H9 (cell line): ENCODE data around the gene SORCS2. TPM values are rescaled to one million over a fixed set of nuclear protein-coding genes. Genes with fewer than 3 reads are reported as not detected.

Experiments
- DNase-seq: peaks from one replicate; pipeline ENCODE4 v3.0.0-alpha.2; 2017
- H2AFZ ChIP-seq: one replicate; pipeline ENCODE4 v1.6.1; 2013; ENCODE audit warnings: mild to moderate bottlenecking, low read length, control low read depth, moderate library complexity
- H2AK5ac ChIP-seq: 2 replicates; pipeline ENCODE4 v1.6.1; 2013; ENCODE audit warnings: low read length, control low read depth, mixed read lengths; ENCODE audit not compliant: insufficient read length
- H2BK120ac ChIP-seq: one replicate; pipeline ENCODE4 v1.6.1; 2013; ENCODE audit warnings: low read depth, mild to moderate bottlenecking, low read length, control low read depth, inconsistent platforms; ENCODE audit not compliant: poor library complexity, severe bottlenecking
- H2BK12ac ChIP-seq: 2 replicates; pipeline ENCODE4 v1.6.1; 2013; ENCODE audit warnings: low read length, control low read depth, mixed read lengths, low read depth; ENCODE audit not compliant: insufficient read length
- H2BK15ac ChIP-seq: 2 replicates; pipeline ENCODE4 v1.6.1; 2013; ENCODE audit warnings: low read depth, low read length, control low read depth
- H2BK20ac ChIP-seq: one replicate; pipeline ENCODE4 v1.6.1; 2013; ENCODE audit warnings: low read depth, mild to moderate bottlenecking, low read length, control low read depth, inconsistent platforms; ENCODE audit not compliant: poor library complexity, severe bottlenecking
- H2BK5ac ChIP-seq: 2 replicates; pipeline ENCODE4 v1.6.1; 2013; ENCODE audit warnings: low read length, control low read depth, mixed read lengths; ENCODE audit not compliant: insufficient read length
- H3K14ac ChIP-seq: 2 replicates; pipeline ENCODE4 v1.6.1; 2013; ENCODE audit warnings: low read length, control low read depth; ENCODE audit not compliant: insufficient read depth
- H3K18ac ChIP-seq: 2 replicates; pipeline ENCODE4 v1.6.1; 2013; ENCODE audit warnings: low read depth, mild to moderate bottlenecking, mixed read lengths, low read length, control low read depth; ENCODE audit not compliant: insufficient read length
- H3K23ac ChIP-seq: 2 replicates; pipeline ENCODE4 v1.6.1; 2013; ENCODE audit warnings: low read length, control low read depth, mixed read lengths, low read depth; ENCODE audit not compliant: insufficient read length
- H3K23me2 ChIP-seq: 2 replicates; pipeline ENCODE4 v1.6.1; 2013; ENCODE audit warnings: low read depth, mild to moderate bottlenecking, mixed read lengths, low read length, control low read depth; ENCODE audit not compliant: insufficient read length, poor library complexity, severe bottlenecking
- H3K27ac ChIP-seq: 2 replicates; pipeline ENCODE4 v1.5.1; 2013; ENCODE audit warnings: low read length, control low read depth, mixed read lengths, low read depth; ENCODE audit not compliant: insufficient read length
- H3K27me3 ChIP-seq: 2 replicates; pipeline ENCODE4 v1.6.1; 2013; ENCODE audit warnings: low read length, control low read depth, inconsistent platforms; ENCODE audit not compliant: insufficient read depth
- H3K4ac ChIP-seq: 2 replicates; pipeline ENCODE4 v1.6.1; 2013; ENCODE audit warnings: low read depth, mild to moderate bottlenecking, control low read depth, inconsistent platforms, low read length, moderate library complexity
- H3K4me1 ChIP-seq: 2 replicates; pipeline ENCODE4 v1.6.1; 2013; ENCODE audit warnings: low read length, control low read depth, inconsistent platforms; ENCODE audit not compliant: insufficient read depth
- H3K4me2 ChIP-seq: 2 replicates; pipeline ENCODE4 v1.6.1; 2013; ENCODE audit warnings: low read length, control low read depth, mixed read lengths; ENCODE audit not compliant: insufficient read length, insufficient read depth
- H3K56ac ChIP-seq: 2 replicates; pipeline ENCODE4 v1.6.1; 2013; ENCODE audit warnings: low read depth, mild to moderate bottlenecking, mixed read lengths, low read length, control low read depth; ENCODE audit not compliant: insufficient read length
- H3K79me1 ChIP-seq: 2 replicates; pipeline ENCODE4 v1.6.1; 2013; ENCODE audit warnings: low read depth, mild to moderate bottlenecking, moderate library complexity, low read length, control low read depth, inconsistent platforms; ENCODE audit not compliant: insufficient read depth, poor library complexity, severe bottlenecking
- H3K79me2 ChIP-seq: 2 replicates; pipeline ENCODE4 v1.6.1; 2013; ENCODE audit warnings: low read length, control low read depth, inconsistent platforms; ENCODE audit not compliant: insufficient read depth
- H3K9ac ChIP-seq: 2 replicates; pipeline ENCODE4 v1.6.1; 2013; ENCODE audit warnings: low read length, control low read depth, mixed read lengths; ENCODE audit not compliant: insufficient read length; ENCODE audit errors: extremely low read depth
- H3K9me3 ChIP-seq: one replicate; pipeline ENCODE4 v1.6.1; 2013; ENCODE audit warnings: low read depth, low read length, inconsistent platforms; ENCODE audit not compliant: control insufficient read depth
- H3T11ph ChIP-seq: one replicate; pipeline ENCODE4 v1.6.1; 2013; ENCODE audit warnings: mild to moderate bottlenecking, low read length, control low read depth, inconsistent platforms
- H4K20me1 ChIP-seq: one replicate; pipeline ENCODE4 v1.6.1; 2013; ENCODE audit not compliant: control insufficient read depth, insufficient read length, insufficient read depth
- H4K5ac ChIP-seq: 2 replicates; pipeline ENCODE4 v1.6.1; 2013; ENCODE audit warnings: low read depth, mild to moderate bottlenecking, mixed read lengths, low read length, control low read depth; ENCODE audit not compliant: insufficient read length
- H4K8ac ChIP-seq: replicated peaks from 2 replicates; pipeline ENCODE4 v1.6.1; 2013; ENCODE audit warnings: low read length, control low read depth, mixed read lengths, low read depth; ENCODE audit not compliant: insufficient read length
- H4K91ac ChIP-seq: 2 replicates; pipeline ENCODE4 v1.6.1; 2013; ENCODE audit warnings: low read depth, mild to moderate bottlenecking, moderate library complexity, mixed read lengths, low read length, control low read depth; ENCODE audit not compliant: insufficient read length
- H3K27ac Mint-ChIP-seq, 3 experiments: 2 replicates in 2 of 3; 3 replicates in 1 of 3; pipeline ENCODE4 v1.8.0; 2020 to 2021; ENCODE audit warnings: mixed read lengths in 3 of 3, mild to moderate bottlenecking in 1 of 3, moderate library complexity in 1 of 3
- H3K27me3 Mint-ChIP-seq: 2 replicates; pipeline ENCODE4 v1.8.0; 2021; ENCODE audit warnings: low read depth, mild to moderate bottlenecking, moderate library complexity, mixed read lengths
- H3K36me3 Mint-ChIP-seq, 3 experiments: 2 replicates in 2 of 3; 3 replicates in 1 of 3; pipeline ENCODE4 v1.8.0; 2020 to 2021; ENCODE audit warnings: low read depth in 3 of 3, mixed read lengths in 3 of 3; ENCODE audit not compliant: insufficient read depth in 1 of 3
- H3K4me1 Mint-ChIP-seq, 2 experiments: 2 replicates each; pipeline ENCODE4 v1.8.0; 2020; ENCODE audit warnings: mixed read lengths in 2 of 2
- H3K4me3 Mint-ChIP-seq, 2 experiments: 2 replicates in 1 of 2; 3 replicates in 1 of 2; pipeline ENCODE4 v1.8.0; 2020 to 2021; ENCODE audit warnings: mild to moderate bottlenecking in 2 of 2, mixed read lengths in 2 of 2, moderate library complexity in 1 of 2
- H3K9me3 Mint-ChIP-seq, 2 experiments: 2 replicates in 1 of 2; 3 replicates in 1 of 2; pipeline ENCODE4 v1.8.0; 2020; ENCODE audit warnings: mild to moderate bottlenecking in 2 of 2, mixed read lengths in 2 of 2, moderate library complexity in 1 of 2
- WGBS: extraction: QIAGEN DNeasy Blood & Tissue Kit; methylation state at CpG from one replicate; pipeline ENCODE4 v1.1.7; 2013; ENCODE audit warnings: missing lambda C conversion rate, low lambda C conversion rate, mixed read lengths; ENCODE audit not compliant: insufficient read length; ENCODE audit errors: extremely low coverage; 5-methylcytosine and 5-hydroxymethylcytosine counted together
- total RNA-seq: library from RNA; stranded (reverse); gene quantifications from 2 replicates; pipeline ENCODE4 v1.2.1, GENCODE V29; 2021
- TF ChIP-seq, protein P1 (sequence below): fragments of 200-600 bp; sonication (generic); conservative IDR thresholded peaks from 3 replicates; pipeline ENCODE4 v1.8.0; 2021; ENCODE audit warnings: antibody characterized with exemption, mild to moderate bottlenecking

Gene SORCS2
- total RNA-seq, 1 experiment from 2014 or later = 0.57 TPM

DNA sequence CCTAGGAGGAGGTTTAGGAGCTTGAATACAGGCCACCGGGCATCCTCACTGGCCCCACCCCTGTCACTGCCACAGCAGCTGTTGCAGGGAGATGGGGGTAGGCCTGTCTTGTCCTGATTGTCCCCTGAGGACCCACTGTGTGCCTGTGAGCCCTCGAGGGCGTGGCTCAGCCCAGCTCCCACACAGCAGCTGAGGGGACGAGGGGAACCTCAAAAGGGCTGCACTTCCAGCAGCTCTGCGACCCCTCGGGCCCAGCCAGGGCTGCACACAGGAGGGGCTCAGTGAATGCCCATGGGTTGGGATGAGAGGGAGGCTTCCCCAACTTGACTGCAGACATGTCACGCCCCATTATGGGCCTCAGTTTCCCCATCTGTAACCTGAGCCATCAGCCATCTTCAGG lies 521.4 kb downstream of the SORCS2 start:
- no peak overlapping the region for H2BK120ac ChIP-seq
- H3K23ac ChIP-seq = no peak overlapping the region
- TF ChIP-seq, protein P1, sequence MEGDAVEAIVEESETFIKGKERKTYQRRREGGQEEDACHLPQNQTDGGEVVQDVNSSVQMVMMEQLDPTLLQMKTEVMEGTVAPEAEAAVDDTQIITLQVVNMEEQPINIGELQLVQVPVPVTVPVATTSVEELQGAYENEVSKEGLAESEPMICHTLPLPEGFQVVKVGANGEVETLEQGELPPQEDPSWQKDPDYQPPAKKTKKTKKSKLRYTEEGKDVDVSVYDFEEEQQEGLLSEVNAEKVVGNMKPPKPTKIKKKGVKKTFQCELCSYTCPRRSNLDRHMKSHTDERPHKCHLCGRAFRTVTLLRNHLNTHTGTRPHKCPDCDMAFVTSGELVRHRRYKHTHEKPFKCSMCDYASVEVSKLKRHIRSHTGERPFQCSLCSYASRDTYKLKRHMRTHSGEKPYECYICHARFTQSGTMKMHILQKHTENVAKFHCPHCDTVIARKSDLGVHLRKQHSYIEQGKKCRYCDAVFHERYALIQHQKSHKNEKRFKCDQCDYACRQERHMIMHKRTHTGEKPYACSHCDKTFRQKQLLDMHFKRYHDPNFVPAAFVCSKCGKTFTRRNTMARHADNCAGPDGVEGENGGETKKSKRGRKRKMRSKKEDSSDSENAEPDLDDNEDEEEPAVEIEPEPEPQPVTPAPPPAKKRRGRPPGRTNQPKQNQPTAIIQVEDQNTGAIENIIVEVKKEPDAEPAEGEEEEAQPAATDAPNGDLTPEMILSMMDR = no peak
- H3K14ac ChIP-seq = no peak overlapping the region; the same call in 1 of the 2 replicates
- H3K18ac ChIP-seq = no peak overlapping the region
- no peak overlapping the region for H3K56ac ChIP-seq
- H2BK12ac ChIP-seq = no peak overlapping the region
- DNase-seq = no peak
- no peak overlapping the region for H2AK5ac ChIP-seq
- no peaks in the 10 kb centered on the region for H4K20me1 ChIP-seq
- H3K27me3 ChIP-seq = no peaks in the 10 kb centered on the region
- H3K36me3 Mint-ChIP-seq = no peaks in the 10 kb centered on the region; a peak in 1 of 7 replicates
- H3K9me3 ChIP-seq = no peaks in the 10 kb centered on the region
- no peak overlapping the region for H2BK15ac ChIP-seq
- H3K9me3 Mint-ChIP-seq = no peaks in the 10 kb centered on the region; a peak in 2 of 5 replicates
- H3T11ph ChIP-seq = no peak overlapping the region
- no peak overlapping the region for H3K27ac ChIP-seq
- H3K4me2 ChIP-seq = no peak overlapping the region
- no peak overlapping the region for H4K8ac ChIP-seq
- no peak overlapping the region for H2BK5ac ChIP-seq
- H3K4me1 Mint-ChIP-seq = peaks cover 13 to 16% of the 10 kb centered on the region in 2 experiments
- WGBS = no CpG with 5 or more reads among the region's 7 CpGs
- no peak overlapping the region for H2BK20ac ChIP-seq
- H3K79me1 ChIP-seq = no peaks in the 10 kb centered on the region
- H4K5ac ChIP-seq = no peak overlapping the region
- no peaks in the 10 kb centered on the region for H3K23me2 ChIP-seq
- no peak overlapping the region for H3K9ac ChIP-seq
- H3K79me2 ChIP-seq = no peaks in the 10 kb centered on the region
- H3K4me3 Mint-ChIP-seq = no peak overlapping the region
- H3K4me1 ChIP-seq = no peaks in the 10 kb centered on the region
- no peak overlapping the region for H2AFZ ChIP-seq
- no peak overlapping the region for H3K4ac ChIP-seq
- peaks cover 39% of the 10 kb centered on the region for H3K27me3 Mint-ChIP-seq
- no peak overlapping the region for H4K91ac ChIP-seq
- H3K27ac Mint-ChIP-seq = no peak overlapping the region
